ENCODE data around the gene MYOCOS. TPM values are rescaled to one million over a fixed set of nuclear protein-coding genes. Genes with fewer than 3 reads are reported as not detected.

The MYOCOS gene
- polyA plus RNA-seq, 1 experiment = not detected

DNA sequence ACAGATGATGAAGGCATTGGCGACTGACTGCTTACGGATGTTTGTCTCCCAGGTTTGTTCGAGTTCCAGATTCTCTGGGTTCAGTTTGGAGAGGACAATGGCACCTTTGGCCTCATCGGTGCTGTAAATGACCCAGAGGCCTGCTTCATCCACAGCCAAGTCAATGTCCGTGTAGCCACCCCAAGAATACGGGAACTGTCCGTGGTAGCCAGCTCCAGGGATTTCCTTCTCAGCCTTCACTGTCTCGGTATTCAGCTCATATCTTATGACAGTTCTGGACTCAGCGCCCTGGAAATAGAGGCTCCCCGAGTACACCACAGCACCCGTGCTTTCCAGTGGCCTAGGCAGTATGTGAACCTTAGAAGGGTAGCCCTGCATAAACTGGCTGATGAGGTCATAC is 14.1 kb downstream of the MYOCOS start:
- Histone ChIP-seq H3K27me3 (ENCODE audit: control insufficient read depth, insufficient read depth, low read length) (no peaks in the 10 kb centered on the region; the same call in 1 of the 2 replicates), H3K36me3 (ENCODE audit: control insufficient read depth, insufficient read depth, low read length) (no peaks in the 10 kb centered on the region), H3K4me3 (ENCODE audit: low read depth, low read length) (no peak overlapping the region)
- POLR2A ChIA-PET = no interaction called here
- CTCF ChIA-PET = interaction anchor here (0.6 to 2.3 kb wide), 3 partner anchors 9 to 351 kb away, joined by 3 to 14 read pairs (median 3); no protein-coding TSS in a partner anchor
- no peak for DNase-seq (ENCODE audit: low read depth)
- TF ChIP-seq, protein P1, sequence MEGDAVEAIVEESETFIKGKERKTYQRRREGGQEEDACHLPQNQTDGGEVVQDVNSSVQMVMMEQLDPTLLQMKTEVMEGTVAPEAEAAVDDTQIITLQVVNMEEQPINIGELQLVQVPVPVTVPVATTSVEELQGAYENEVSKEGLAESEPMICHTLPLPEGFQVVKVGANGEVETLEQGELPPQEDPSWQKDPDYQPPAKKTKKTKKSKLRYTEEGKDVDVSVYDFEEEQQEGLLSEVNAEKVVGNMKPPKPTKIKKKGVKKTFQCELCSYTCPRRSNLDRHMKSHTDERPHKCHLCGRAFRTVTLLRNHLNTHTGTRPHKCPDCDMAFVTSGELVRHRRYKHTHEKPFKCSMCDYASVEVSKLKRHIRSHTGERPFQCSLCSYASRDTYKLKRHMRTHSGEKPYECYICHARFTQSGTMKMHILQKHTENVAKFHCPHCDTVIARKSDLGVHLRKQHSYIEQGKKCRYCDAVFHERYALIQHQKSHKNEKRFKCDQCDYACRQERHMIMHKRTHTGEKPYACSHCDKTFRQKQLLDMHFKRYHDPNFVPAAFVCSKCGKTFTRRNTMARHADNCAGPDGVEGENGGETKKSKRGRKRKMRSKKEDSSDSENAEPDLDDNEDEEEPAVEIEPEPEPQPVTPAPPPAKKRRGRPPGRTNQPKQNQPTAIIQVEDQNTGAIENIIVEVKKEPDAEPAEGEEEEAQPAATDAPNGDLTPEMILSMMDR (IDR thresholded peaks at IDR 0.05; ENCODE audit: insufficient read depth, low read depth, low read length) = no peak

DNA sequence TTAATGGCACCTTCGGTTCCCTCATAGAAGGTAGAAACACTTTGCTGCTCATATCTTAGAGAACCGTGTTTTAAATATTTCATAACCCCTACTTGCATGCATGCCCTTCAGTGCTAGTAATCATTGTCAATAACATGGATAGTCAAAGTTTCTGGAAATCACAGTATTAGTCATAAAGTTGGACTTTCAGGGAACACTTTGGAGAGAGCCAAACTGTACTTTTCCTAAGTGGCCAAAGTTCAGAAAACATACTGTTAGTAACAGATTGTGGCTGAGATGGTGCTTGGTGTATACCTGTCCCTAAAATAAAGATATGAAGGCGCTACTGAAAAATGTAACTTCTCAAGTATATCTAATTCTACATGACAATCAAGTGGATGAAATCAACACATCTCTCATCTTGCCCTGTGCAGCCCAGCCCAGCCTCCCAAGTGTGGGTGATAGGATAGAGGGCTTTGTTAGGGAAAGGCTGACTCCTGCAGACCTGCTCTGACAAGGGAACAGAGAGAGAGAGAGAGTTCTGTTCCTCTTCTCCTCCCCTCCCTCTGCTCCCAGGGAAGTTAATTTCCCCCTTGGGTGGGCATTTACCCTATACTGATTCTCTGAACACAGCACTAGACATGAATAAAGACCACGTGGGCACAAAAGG is 16.0 kb downstream of the MYOCOS start:
- TF ChIP-seq, protein P1 (IDR thresholded peaks at IDR 0.05; ENCODE audit: insufficient read depth, low read depth, low read length) = no peak
- POLR2A ChIA-PET = no interaction called here
- no peak for DNase-seq (ENCODE audit: low read depth)
- Histone ChIP-seq H3K36me3 (ENCODE audit: control insufficient read depth, insufficient read depth, low read length) (no peaks in the 10 kb centered on the region), H3K4me3 (ENCODE audit: low read depth, low read length) (no peak overlapping the region), H3K27me3 (ENCODE audit: control insufficient read depth, insufficient read depth, low read length) (no peaks in the 10 kb centered on the region; the same call in 1 of the 2 replicates)
- CTCF ChIA-PET = no interaction called here

DNA sequence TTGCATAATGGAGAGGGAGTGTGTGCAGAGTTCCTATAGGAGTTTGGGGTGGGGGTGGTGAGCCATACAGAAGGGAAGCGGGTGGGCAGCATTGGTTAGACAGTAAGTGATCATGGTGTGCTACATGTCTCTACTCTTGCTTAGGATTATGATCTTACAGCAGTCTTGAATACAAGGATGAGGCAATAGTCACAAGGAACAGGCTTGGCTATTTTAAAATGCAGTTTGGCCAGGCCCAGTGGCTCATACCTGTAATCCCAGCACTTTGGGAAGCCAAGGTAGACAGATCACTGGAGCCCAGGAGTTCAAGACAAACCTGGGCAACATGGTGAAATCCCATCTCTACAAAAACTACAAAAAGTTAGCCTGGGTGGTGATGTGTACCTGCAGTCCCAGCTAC is 18.2 kb downstream of the MYOCOS start:
- no peaks in the 10 kb centered on the region; the same call in 1 of the 2 replicates for H3K27me3 ChIP-seq (ENCODE audit: control insufficient read depth, insufficient read depth, low read length)
- POLR2A ChIA-PET = no interaction called here
- CTCF ChIA-PET = interaction anchor here (0.6 to 1.4 kb wide), 3 partner anchors 76 to 344 kb away, joined by 3 read pairs; no protein-coding TSS in a partner anchor
- TF ChIP-seq, protein P1 (IDR thresholded peaks at IDR 0.05; ENCODE audit: insufficient read depth, low read depth, low read length) = no peak
- H3K4me3 ChIP-seq (ENCODE audit: low read depth, low read length) = no peak overlapping the region
- no peak for DNase-seq (ENCODE audit: low read depth)
- no peaks in the 10 kb centered on the region for H3K36me3 ChIP-seq (ENCODE audit: control insufficient read depth, insufficient read depth, low read length)

DNA sequence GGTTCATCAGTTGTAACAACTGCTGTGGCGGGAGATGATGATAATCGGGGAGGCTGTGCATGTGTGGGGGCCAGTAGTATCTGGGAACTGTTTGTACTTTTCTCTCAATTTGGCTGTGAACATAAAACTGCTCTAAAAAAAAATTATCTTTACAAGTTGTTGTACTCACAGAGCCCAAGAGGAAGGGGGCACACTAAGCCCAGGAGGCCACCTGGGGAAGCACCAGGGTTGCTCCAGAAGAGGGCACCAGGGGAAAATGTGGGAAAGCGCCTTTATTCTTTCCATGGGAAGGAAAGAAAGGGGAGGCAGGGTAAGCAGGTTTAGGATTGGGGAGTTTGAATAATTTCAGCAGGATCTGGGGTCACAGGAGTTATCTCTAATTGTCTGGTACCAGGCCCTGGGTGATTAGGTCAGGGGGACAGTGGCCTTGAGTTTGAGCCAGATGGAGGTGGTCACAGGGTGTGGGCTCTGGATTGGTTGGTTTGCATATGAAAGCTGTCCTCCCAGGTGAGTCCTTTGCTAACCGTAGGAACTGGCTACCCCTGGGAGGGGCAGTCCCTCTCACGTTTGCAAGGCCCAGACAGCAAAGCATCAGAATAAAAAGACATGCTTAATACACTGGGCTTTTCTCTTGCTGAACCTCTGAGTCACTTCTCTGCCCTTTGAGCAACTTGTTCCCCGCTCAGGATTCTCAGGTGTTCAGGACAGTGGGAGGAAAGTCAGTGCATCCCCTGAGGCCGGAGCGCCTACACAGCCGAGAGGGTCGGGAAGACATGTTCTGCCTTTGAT is 19.2 kb downstream of the MYOCOS start:
- H3K4me3 ChIP-seq (ENCODE audit: low read depth, low read length) = no peak overlapping the region
- no peaks in the 10 kb centered on the region; the same call in 1 of the 2 replicates for H3K27me3 ChIP-seq (ENCODE audit: control insufficient read depth, insufficient read depth, low read length)
- DNase-seq (ENCODE audit: low read depth) = no peak
- POLR2A ChIA-PET = no interaction called here
- no peaks in the 10 kb centered on the region for H3K36me3 ChIP-seq (ENCODE audit: control insufficient read depth, insufficient read depth, low read length)
- TF ChIP-seq, protein P1 (IDR thresholded peaks at IDR 0.05; ENCODE audit: insufficient read depth, low read depth, low read length) = no peak
- CTCF ChIA-PET = interaction anchor here (0.7 to 5.7 kb wide), 3 partner anchors 14 to 344 kb away, joined by 3 to 118 read pairs (median 3); no protein-coding TSS in a partner anchor

DNA sequence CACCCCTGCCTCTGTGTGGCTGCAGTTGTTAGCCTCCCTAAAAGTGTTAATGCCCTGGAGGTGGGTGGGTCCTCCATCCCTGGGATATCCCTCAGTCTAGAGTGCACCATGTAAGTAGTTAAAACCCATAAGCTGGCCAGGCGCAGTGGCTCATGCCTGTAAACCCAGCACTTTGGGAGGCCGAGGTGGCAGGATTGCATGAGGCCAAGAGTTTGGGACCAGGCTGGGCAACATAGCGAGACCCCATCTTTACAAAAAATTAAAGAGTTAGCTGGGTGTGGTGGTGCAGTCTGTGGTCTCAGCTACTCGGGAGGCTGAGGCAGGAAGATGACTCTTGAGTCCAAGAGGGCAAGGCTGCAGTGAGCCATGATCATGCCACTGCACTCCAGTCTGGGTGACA is 20.2 kb downstream of the MYOCOS start:
- ChIA-PET POLR2A (no interaction called here), CTCF (interaction anchor here (0.7 to 5.7 kb wide), 3 partner anchors 13 to 343 kb away, joined by 3 to 118 read pairs (median 3); no protein-coding TSS in a partner anchor)
- H3K27me3 ChIP-seq (ENCODE audit: control insufficient read depth, insufficient read depth, low read length) = no peaks in the 10 kb centered on the region; the same call in 1 of the 2 replicates
- no peaks in the 10 kb centered on the region for H3K36me3 ChIP-seq (ENCODE audit: control insufficient read depth, insufficient read depth, low read length)
- H3K4me3 ChIP-seq (ENCODE audit: low read depth, low read length) = no peak overlapping the region
- TF ChIP-seq, protein P1 (IDR thresholded peaks at IDR 0.05; ENCODE audit: insufficient read depth, low read depth, low read length) = no peak
- no peak for DNase-seq (ENCODE audit: low read depth)

Measured in BJ (cell line).